HepG2 (cell line): ENCODE data around the gene MCF2L. TPM values are rescaled to one million over a fixed set of nuclear protein-coding genes. Genes with fewer than 3 reads are reported as not detected.

ENCODE experiments used
- ARNTL ChIP-seq: sonication (generic); formaldehyde crosslinking; IDR thresholded peaks from 2 replicates; pipeline ENCODE4 v1.4.0; 2020; ENCODE audit warnings: mild to moderate bottlenecking, missing genetic modification reagents
- BCL6 ChIP-seq: IDR thresholded peaks from 2 replicates; pipeline ENCODE4 v1.6.1; 2016; ENCODE audit warnings: missing genetic modification reagents, missing compliant biosample characterization
- EHMT2 ChIP-seq: fragments of 200-600 bp; sonication (generic); IDR thresholded peaks from 2 replicates; pipeline ENCODE4 v1.7.0; 2017; ENCODE audit warnings: antibody characterized with exemption, low read depth, low read length, borderline replicate concordance
- FOXM1 ChIP-seq: sonication (generic); formaldehyde crosslinking; IDR thresholded peaks from 2 replicates; pipeline ENCODE4 v1.5.0; 2020; ENCODE audit warnings: missing genetic modification reagents
- IKZF5 ChIP-seq: IDR thresholded peaks from 2 replicates; pipeline ENCODE4 v1.6.1; 2018; ENCODE audit warnings: missing genetic modification reagents, mild to moderate bottlenecking, missing compliant biosample characterization
- KAT2B ChIP-seq: fragments of 150-350 bp; IDR thresholded peaks from 2 replicates; pipeline ENCODE4 v1.6.1; 2014; ENCODE audit warnings: low read depth, low read length, borderline replicate concordance
- MAFF ChIP-seq: IDR thresholded peaks from 2 replicates; pipeline ENCODE4 v1.6.1; 2011; ENCODE audit warnings: low read depth, low read length, improper control_type of control experiment
- MED8 ChIP-seq: sonication (generic); formaldehyde crosslinking; IDR thresholded peaks from 2 replicates; pipeline ENCODE4 v1.8.1; 2023; ENCODE audit warnings: mild to moderate bottlenecking, missing genetic modification reagents; ENCODE audit not compliant: insufficient replicate concordance
- MLLT10 ChIP-seq: sonication (generic); formaldehyde crosslinking; IDR thresholded peaks from 2 replicates; pipeline ENCODE4 v1.4.0; 2020; ENCODE audit warnings: missing genetic modification reagents
- MXD3 ChIP-seq: IDR thresholded peaks from 2 replicates; pipeline ENCODE4 v1.6.1; 2016; ENCODE audit warnings: mild to moderate bottlenecking, missing biosample characterization, missing genetic modification reagents
- NAIF1 ChIP-seq: sonication (generic); formaldehyde crosslinking; IDR thresholded peaks from 2 replicates; pipeline ENCODE4 v1.5.0; 2020; ENCODE audit warnings: mild to moderate bottlenecking, missing genetic modification reagents, borderline replicate concordance
- PAX8 ChIP-seq: sonication (generic); formaldehyde crosslinking; IDR thresholded peaks from 2 replicates; pipeline ENCODE4 v1.8.0; 2022; ENCODE audit warnings: mild to moderate bottlenecking, missing genetic modification reagents, borderline replicate concordance
- PITX1 ChIP-seq: sonication (generic); formaldehyde crosslinking; IDR thresholded peaks from 2 replicates; pipeline ENCODE4 v1.5.1; 2020; ENCODE audit warnings: mild to moderate bottlenecking, missing genetic modification reagents
- RAD21 ChIP-seq: fragments of 450-650 bp; formaldehyde crosslinking; IDR thresholded peaks from 2 replicates; pipeline ENCODE4 v1.5.0; 2020; ENCODE audit warnings: mild to moderate bottlenecking
- SETDB1 ChIP-seq: sonication (generic); formaldehyde crosslinking; IDR thresholded peaks from 2 replicates; pipeline ENCODE4 v1.5.1; 2020; ENCODE audit warnings: missing genetic modification reagents, mild to moderate bottlenecking, borderline replicate concordance
- SRF ChIP-seq: IDR thresholded peaks from 2 replicates; pipeline ENCODE4 v1.6.1; 2011; ENCODE audit warnings: mild to moderate bottlenecking, low read depth, low read length, moderate library complexity
- ZBTB21 ChIP-seq: sonication (generic); formaldehyde crosslinking; IDR thresholded peaks from 2 replicates; pipeline ENCODE4 v1.4.0; 2020; ENCODE audit warnings: missing genetic modification reagents
- ZNF143 ChIP-seq: sonication (generic); formaldehyde crosslinking; IDR thresholded peaks from 2 replicates; pipeline ENCODE4 v1.4.0; 2020; ENCODE audit warnings: missing genetic modification reagents
- ZNF350 ChIP-seq: sonication (generic); formaldehyde crosslinking; IDR thresholded peaks from 2 replicates; pipeline ENCODE4 v1.4.0; 2020; ENCODE audit warnings: mild to moderate bottlenecking, low read depth, missing genetic modification reagents, borderline replicate concordance
- ZNF354B ChIP-seq: sonication (generic); formaldehyde crosslinking; IDR thresholded peaks from 2 replicates; pipeline ENCODE4 v1.8.0; 2022; ENCODE audit warnings: mild to moderate bottlenecking, missing genetic modification reagents
- ZNF446 ChIP-seq: sonication (generic); formaldehyde crosslinking; IDR thresholded peaks from 2 replicates; pipeline ENCODE4 v1.5.0; 2020; ENCODE audit warnings: mild to moderate bottlenecking, missing genetic modification reagents
- ZNF484 ChIP-seq: sonication (generic); formaldehyde crosslinking; IDR thresholded peaks from 2 replicates; pipeline ENCODE4 v1.5.1; 2020; ENCODE audit warnings: mild to moderate bottlenecking, low read depth, missing genetic modification reagents, borderline replicate concordance
- ZNF530 ChIP-seq: sonication (generic); formaldehyde crosslinking; IDR thresholded peaks from 2 replicates; pipeline ENCODE4 v1.5.0; 2020; ENCODE audit warnings: low read depth, mild to moderate bottlenecking, missing genetic modification reagents
- ZNF616 ChIP-seq: sonication (generic); formaldehyde crosslinking; IDR thresholded peaks from 2 replicates; pipeline ENCODE4 v1.5.0; 2020; ENCODE audit warnings: low read depth, mild to moderate bottlenecking, missing genetic modification reagents
- ZNF660 ChIP-seq: sonication (generic); formaldehyde crosslinking; IDR thresholded peaks from 2 replicates; pipeline ENCODE4 v1.5.1; 2020; ENCODE audit warnings: mild to moderate bottlenecking, low read depth, missing genetic modification reagents, borderline replicate concordance
- ZNF713 ChIP-seq: sonication (generic); formaldehyde crosslinking; IDR thresholded peaks from 2 replicates; pipeline ENCODE4 v1.4.0; 2020; ENCODE audit warnings: mild to moderate bottlenecking, missing genetic modification reagents
- ZNF766 ChIP-seq: sonication (generic); formaldehyde crosslinking; IDR thresholded peaks from 2 replicates; pipeline ENCODE4 v1.5.0; 2020; ENCODE audit warnings: missing genetic modification reagents, borderline replicate concordance
- ZNF776 ChIP-seq: sonication (generic); formaldehyde crosslinking; IDR thresholded peaks from 2 replicates; pipeline ENCODE4 v1.4.0; 2020; ENCODE audit warnings: mild to moderate bottlenecking, missing genetic modification reagents
- ZNF777 ChIP-seq: sonication (generic); formaldehyde crosslinking; IDR thresholded peaks from 2 replicates; pipeline ENCODE4 v1.4.0; 2020; ENCODE audit warnings: missing genetic modification reagents
- ZNF781 ChIP-seq: sonication (generic); formaldehyde crosslinking; IDR thresholded peaks from 2 replicates; pipeline ENCODE4 v1.5.1; 2020; ENCODE audit warnings: borderline replicate concordance, mild to moderate bottlenecking, missing genetic modification reagents; ENCODE audit errors: not compliant biosample characterization
- polyA plus RNA-seq, 8 experiments: library from polyadenylated mRNA; depleted of rRNA in 3 of 8; stranded (reverse) in 7 of 8; unstranded in 1 of 8; fragments of >200 nt; fragmentation: Illumina TruSeq in 4 of 8; extraction: Trizol in 4 of 8; gene quantifications; 2 replicates each; pipeline versions ENCODE4 v1.2.1 to v1.2.3, GENCODE V29; 2011 to 2016; ENCODE audit warnings: low read depth in 4 of 8, missing spikeins in 1 of 8, mixed read lengths in 1 of 8; ENCODE audit not compliant: insufficient read depth in 1 of 8
- total RNA-seq, 5 experiments: library from RNA; depleted of rRNA; stranded (reverse); fragments of >200 nt; fragmentation: Illumina TruSeq; extraction: Trizol; gene quantifications; 2 replicates each; pipeline ENCODE4 v1.2.3, GENCODE V29; 2016; ENCODE audit warnings: low read depth in 1 of 5

MCF2L gene
- total and polyA plus RNA-seq, 2 of the 13 experiments (the other 11 are each of a cell fraction or from before 2014, with no cell fraction given), result 19.4 to 28.4 TPM

GRCh38 chr13:113022745-113023574 lies 53.9 kb downstream of the MCF2L start (continued):
- peak; percentile 84 for TF ChIP-seq IKZF5
- peak; percentile 9; the same call in 1 of the 2 replicates for TF ChIP-seq ZBTB21 (CRISPR knock-in tag)
- no peak for TF ChIP-seq ZNF530 (CRISPR knock-in tag)
- no peak for TF ChIP-seq ZNF484 (CRISPR knock-in tag)
- peak; percentile 51; the same call in 1 of the 2 replicates for TF ChIP-seq ZNF350 (CRISPR knock-in tag)
- TF ChIP-seq MAFF, result no peak
- TF ChIP-seq PITX1, result peak; percentile 93
- no peak for TF ChIP-seq SETDB1
- peak; percentile 88 for TF ChIP-seq MED8
- no peak for TF ChIP-seq SRF
- TF ChIP-seq PAX8 (CRISPR knock-in tag), result no peak
- no peak for TF ChIP-seq KAT2B
- TF ChIP-seq ZNF777 (CRISPR knock-in tag), result no peak; the same call in 1 of the 2 replicates
- TF ChIP-seq ZNF766 (CRISPR knock-in tag), result no peak
- TF ChIP-seq ZNF616 (CRISPR knock-in tag), result no peak
- TF ChIP-seq ZNF660 (CRISPR knock-in tag), result no peak
- no peak for TF ChIP-seq RAD21 (CRISPR knock-in tag)
- TF ChIP-seq NAIF1 (CRISPR knock-in tag), result no peak
- peak; percentile 93 for TF ChIP-seq BCL6 (CRISPR knock-in tag)
- no peak for TF ChIP-seq ARNTL (CRISPR knock-in tag)
- peak; percentile 52 for TF ChIP-seq ZNF143 (CRISPR knock-in tag)
- no peak; the same call in 1 of the 2 replicates for TF ChIP-seq MXD3 (CRISPR knock-in tag)
- no peak for TF ChIP-seq FOXM1 (CRISPR knock-in tag)
- peak; percentile 32; the same call in 1 of the 2 replicates for TF ChIP-seq ZNF776
- no peak for TF ChIP-seq ZNF446
- no peak for TF ChIP-seq MLLT10 (CRISPR knock-in tag)
- no peak for TF ChIP-seq ZNF354B (CRISPR knock-in tag)
- no peak for TF ChIP-seq EHMT2
- no peak for TF ChIP-seq ZNF781
- TF ChIP-seq ZNF713 (CRISPR knock-in tag), result no peak
